ENCODE data around the gene FGF22.

Gene FGF22

GRCh38 chr19:646779-647565 lies 7.3 kb downstream of the FGF22 start:
- DNase-seq (ENCODE audit: low read depth) = no peak
- TF ChIP-seq CTCF (IDR thresholded peaks at IDR 0.05; ENCODE audit: insufficient read depth, low read depth, low read length, missing control alignments) = no peak
- no peak overlapping the region for H3K4me3 ChIP-seq (ENCODE audit: low read length)

GRCh38 chr19:647566-648284 lies 8.0 kb downstream of the FGF22 start:
- TF ChIP-seq CTCF (IDR thresholded peaks at IDR 0.05; ENCODE audit: insufficient read depth, low read depth, low read length, missing control alignments) = no peak
- no peak overlapping the region for H3K4me3 ChIP-seq (ENCODE audit: low read length)
- no peak for DNase-seq (ENCODE audit: low read depth)

GRCh38 chr19:648305-648704 lies 8.6 kb downstream of the FGF22 start:
- DNase-seq (ENCODE audit: low read depth) = no peak
- no peak overlapping the region for H3K4me3 ChIP-seq (ENCODE audit: low read length)
- no peak for TF ChIP-seq CTCF (IDR thresholded peaks at IDR 0.05; ENCODE audit: insufficient read depth, low read depth, low read length, missing control alignments)

- no peak overlapping the region for H3K4me3 ChIP-seq (ENCODE audit: low read length)
These were observed 9.5 kb downstream of the FGF22 start for GRCh38 chr19:648904-649801.

GRCh38 chr19:650121-650520 lies 10.4 kb downstream of the FGF22 start:
- DNase-seq (ENCODE audit: low read depth) = no peak
- TF ChIP-seq CTCF (IDR thresholded peaks at IDR 0.05; ENCODE audit: insufficient read depth, low read depth, low read length, missing control alignments) = no peak
- H3K4me3 ChIP-seq (ENCODE audit: low read length) = no peak overlapping the region

More at GRCh38 chr19:648904-649801, 9.5 kb downstream of the FGF22 start:
- DNase-seq (ENCODE audit: low read depth) = no peak
- no peak for TF ChIP-seq CTCF (IDR thresholded peaks at IDR 0.05; ENCODE audit: insufficient read depth, low read depth, low read length, missing control alignments)

- no peak overlapping the region for H3K4me3 ChIP-seq (ENCODE audit: low read length)
- no peak for DNase-seq (ENCODE audit: low read depth)
- no peak for TF ChIP-seq CTCF (IDR thresholded peaks at IDR 0.05; ENCODE audit: insufficient read depth, low read depth, low read length, missing control alignments)
These were observed 11.6 kb downstream of the FGF22 start for GRCh38 chr19:651114-651818.

All from epithelial cell of esophagus (primary cell).